Smooth muscle cell (in vitro differentiated cells): ENCODE results near the gene CLK1. TPM values are rescaled to one million over a fixed set of nuclear protein-coding genes. Genes with fewer than 3 reads are reported as not detected.

Source experiments
- DNase-seq: peaks from one replicate; lab custom pipeline; 2025; ENCODE audit not compliant: unreplicated experiment; lab: John Stamatoyannopoulos, UW
- H2AFZ ChIP-seq: fragments of 200-600 bp; sonication (generic); 2 replicates; pipeline ENCODE4 v1.6.0; 2016; ENCODE audit warnings: antibody characterized with exemption, low read depth, mild to moderate bottlenecking
- H3F3A ChIP-seq: fragments of 200-600 bp; sonication (generic); 2 replicates; pipeline ENCODE4 v1.6.0; 2017; ENCODE audit warnings: antibody characterized with exemption, low read depth
- H3K27ac ChIP-seq: fragments of 200-600 bp; sonication (generic); 2 replicates; pipeline ENCODE4 v1.5.1; 2016; ENCODE audit warnings: low read depth, mild to moderate bottlenecking
- H3K27me3 ChIP-seq: fragments of 200-600 bp; sonication (generic); 2 replicates; pipeline ENCODE4 v1.6.1; 2016; ENCODE audit warnings: low read depth, mild to moderate bottlenecking
- H3K36me3 ChIP-seq: fragments of 200-600 bp; sonication (generic); 2 replicates; pipeline ENCODE4 v1.5.1; 2016; ENCODE audit warnings: low read depth
- H3K4me1 ChIP-seq: fragments of 200-600 bp; sonication (generic); 2 replicates; pipeline ENCODE4 v1.5.1; 2016; ENCODE audit warnings: low read depth
- H3K4me2 ChIP-seq: fragments of 200-600 bp; sonication (generic); 2 replicates; pipeline ENCODE4 v1.6.0; 2016; ENCODE audit warnings: mild to moderate bottlenecking
- H3K4me3 ChIP-seq: fragments of 200-600 bp; sonication (generic); 2 replicates; pipeline ENCODE4 v1.5.1; 2016; ENCODE audit warnings: mild to moderate bottlenecking
- H3K79me2 ChIP-seq: fragments of 200-600 bp; sonication (generic); 2 replicates; pipeline ENCODE4 v1.6.0; 2016; ENCODE audit warnings: low read depth, mild to moderate bottlenecking
- H3K9ac ChIP-seq: fragments of 200-600 bp; sonication (generic); 2 replicates; pipeline ENCODE4 v1.6.0; 2016; ENCODE audit warnings: low read depth
- H3K9me3 ChIP-seq: fragments of 200-600 bp; sonication (generic); replicated peaks from 2 replicates; pipeline ENCODE4 v1.5.1; 2016; ENCODE audit warnings: low read depth
- H4K20me1 ChIP-seq: fragments of 200-600 bp; sonication (generic); 2 replicates; pipeline ENCODE4 v1.6.0; 2016; ENCODE audit warnings: low read depth
- CTCF ChIP-seq: fragments of 200-600 bp; sonication (generic); IDR thresholded peaks from 2 replicates; pipeline ENCODE4 v1.5.1; 2017; ENCODE audit warnings: borderline replicate concordance, mild to moderate bottlenecking, antibody characterized with exemption; ENCODE audit not compliant: insufficient read depth, poor library complexity, severe bottlenecking
- WGBS: methylation state at CpG from one replicate; pipeline ENCODE4 v1.1.7; 2016; ENCODE audit warnings: low lambda C conversion rate; 5-methylcytosine and 5-hydroxymethylcytosine counted together
- polyA plus RNA-seq: library from polyadenylated mRNA; unstranded; fragments of >200 nt; fragmentation: Nextera tagmentation; extraction: Ambion mirVana; gene quantifications from 2 replicates; pipeline ENCODE4 v1.2.1, GENCODE V29; 2016
- total RNA-seq: library from RNA; depleted of rRNA; stranded (reverse); fragments of >200 nt; gene quantifications from 2 replicates; pipeline ENCODE4 v1.2.3, GENCODE V29; 2014

Gene CLK1
- total and polyA plus RNA-seq, 2 experiments from 2014 or later: 25.7 to 87.8 TPM

- Histone ChIP-seq H3K36me3 (peaks cover 31% of the 10 kb centered on the region), H3F3A (peaks cover 17% of the 10 kb centered on the region), H3K4me3 (peak overlapping the region; percentile 99), H4K20me1 (peaks cover 56% of the 10 kb centered on the region), H3K27ac (peak overlapping the region; percentile 98), H3K9me3 (no peaks in the 10 kb centered on the region), H3K79me2 (peaks cover 51% of the 10 kb centered on the region), H3K4me1 (peaks cover 22% of the 10 kb centered on the region), H3K27me3 (no peaks in the 10 kb centered on the region), H2AFZ (no peak overlapping the region), H3K9ac (peak overlapping the region; percentile 100), H3K4me2 (peak overlapping the region; percentile 86)
- 2% methylated on average over 57 of the region's 70 CpGs for WGBS
- peak; percentile 56 for TF ChIP-seq CTCF
- DNase-seq: peak; percentile 45
Measured at GRCh38 chr2:200812122-200813022, 52.1 kb downstream of the CLK1 start.

- H3K27ac ChIP-seq: peak within 1 kb of the TSS; percentile 98
- peak within 1 kb of the TSS; percentile 99 for H3K4me3 ChIP-seq
- no peaks in the 10 kb centered on the region for H3K27me3 ChIP-seq
- peaks cover 47% of the 10 kb centered on the region for H4K20me1 ChIP-seq
- H3F3A ChIP-seq: peaks cover 17% of the 10 kb centered on the region
- peak within 1 kb of the TSS; percentile 57 for H2AFZ ChIP-seq
- peaks cover 23% of the 10 kb centered on the region for H3K36me3 ChIP-seq
- H3K79me2 ChIP-seq: peaks cover 46% of the 10 kb centered on the region
- WGBS: under 1% methylated on average over 57 of the region's 75 CpGs
- peak within 1 kb of the TSS; percentile 100 for H3K9ac ChIP-seq
- no peaks in the 10 kb centered on the region for H3K9me3 ChIP-seq
- peak; percentile 99 for DNase-seq
- peaks cover 22% of the 10 kb centered on the region for H3K4me1 ChIP-seq
- no peak for TF ChIP-seq CTCF
- H3K4me2 ChIP-seq: peak within 1 kb of the TSS; percentile 86
Measured at GRCh38 chr2:200811333-200812121, 52.9 kb downstream of the CLK1 start, which contains the start of gene BZW1. TSS of gene BZW1 (plus strand) at chr2:200811910. CDS start at chr2:200813218, 1,308 bp downstream.

GRCh38 chr2:200810998-200811332 is 53.5 kb downstream of the CLK1 start:
- H3K27me3 ChIP-seq: no peaks in the 10 kb centered on the region
- no peak overlapping the region for H2AFZ ChIP-seq
- WGBS: 8% methylated on average over 11 of the region's 11 CpGs
- H3K27ac ChIP-seq: peak overlapping the region; percentile 98
- H3K4me1 ChIP-seq: peaks cover 22% of the 10 kb centered on the region
- peak overlapping the region; percentile 99 for H3K4me3 ChIP-seq
- H3K4me2 ChIP-seq: peak overlapping the region; percentile 86
- peaks cover 42% of the 10 kb centered on the region for H4K20me1 ChIP-seq
- H3K9me3 ChIP-seq: no peaks in the 10 kb centered on the region
- peaks cover 42% of the 10 kb centered on the region for H3K79me2 ChIP-seq
- H3K36me3 ChIP-seq: peaks cover 17% of the 10 kb centered on the region
- H3K9ac ChIP-seq: peak overlapping the region; percentile 100
- TF ChIP-seq CTCF: no peak
- DNase-seq: no peak
- peaks cover 17% of the 10 kb centered on the region for H3F3A ChIP-seq
